HG02798 (cell line): ENCODE data around the gene EPN3.

Experiments
- ATAC-seq: cut with Tn5 transposase; IDR thresholded peaks from one replicate; pipeline ENCODE4 v1.9.1; 2021; ENCODE audit warnings: mild to moderate bottlenecking; ENCODE audit not compliant: unreplicated experiment, poor library complexity

Gene EPN3

DNA sequence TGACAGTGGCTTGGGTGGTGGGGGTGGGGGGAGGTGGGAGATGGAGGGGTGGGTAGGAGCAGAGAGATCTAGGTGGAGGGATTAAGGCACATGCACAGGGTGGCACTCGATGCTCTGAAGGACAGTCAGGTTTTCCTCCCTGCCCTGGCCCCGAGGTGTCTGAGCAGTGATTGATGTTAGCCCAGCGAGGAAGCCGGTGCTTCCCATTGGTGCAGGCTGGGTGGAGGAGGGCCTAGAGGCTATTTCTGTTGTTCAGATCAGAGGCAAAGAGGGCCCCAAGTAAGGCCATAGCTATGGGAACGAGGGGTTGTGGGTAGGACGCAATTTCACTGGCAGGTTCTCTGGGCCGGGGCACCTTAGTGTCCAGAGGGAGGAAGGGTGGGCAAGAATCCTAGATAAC, 51.1 kb downstream of the EPN3 start:
- no peak for ATAC-seq

DNA sequence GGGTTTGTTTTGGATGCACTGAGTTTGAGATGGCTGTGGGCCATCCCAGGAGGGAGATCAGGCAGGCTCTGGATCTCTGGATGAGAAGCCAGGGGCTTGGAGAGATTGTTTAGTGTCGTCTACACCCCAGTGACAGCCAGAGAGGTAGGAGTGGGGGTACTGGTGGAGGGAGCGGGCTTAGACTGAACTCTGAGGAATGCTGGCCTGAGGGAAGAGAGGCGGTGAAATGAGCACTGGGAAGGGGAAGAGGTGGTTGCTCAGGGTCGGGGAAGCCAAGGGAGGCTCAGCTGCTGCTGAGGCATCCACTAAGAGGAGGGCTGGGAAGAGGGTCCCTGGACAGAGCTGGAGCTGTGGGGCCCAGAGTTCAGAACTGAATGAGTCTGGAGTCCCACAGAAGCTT, 51.6 kb downstream of the EPN3 start:
- no peak for ATAC-seq

DNA sequence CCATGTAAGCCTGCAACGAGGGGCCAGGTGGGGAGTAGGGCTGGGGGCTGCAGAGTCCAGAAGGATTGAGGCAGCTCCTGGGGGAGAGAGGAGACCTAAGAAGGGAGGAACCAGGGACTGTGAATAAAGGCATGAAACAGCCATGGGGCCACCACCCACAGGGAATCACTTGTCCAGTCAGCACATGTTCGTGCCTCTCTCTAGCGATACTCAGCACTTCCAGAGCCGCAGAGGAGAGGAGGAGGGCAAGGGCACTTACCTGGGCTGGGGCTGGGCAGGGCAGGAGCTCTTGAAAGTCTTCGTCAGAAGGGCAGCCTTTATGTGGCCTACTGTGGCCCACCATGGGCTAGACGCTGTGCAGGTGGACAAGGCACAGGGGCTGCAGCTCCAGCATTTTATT, 52.2 kb downstream of the EPN3 start:
- ATAC-seq = no peak

DNA sequence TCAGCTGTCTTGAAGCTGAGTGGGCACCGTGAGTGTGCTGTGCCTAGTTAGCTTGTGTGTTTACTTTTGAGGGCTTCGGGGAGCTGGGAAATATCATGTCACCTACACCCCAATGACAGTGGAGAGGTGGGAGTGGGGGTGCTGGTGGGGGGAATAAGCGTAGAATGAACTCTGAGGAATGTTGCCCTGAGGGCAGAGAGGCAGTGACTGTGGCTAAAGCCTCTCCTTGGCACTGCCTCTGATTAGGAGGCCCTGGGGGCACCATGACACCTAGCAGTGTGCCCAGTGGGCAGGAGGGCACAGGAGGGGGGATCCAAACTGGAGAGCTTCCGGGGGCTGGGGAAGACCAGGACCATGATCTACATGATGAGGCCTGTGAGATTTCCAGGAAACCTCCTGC, 52.8 kb downstream of the EPN3 start:
- no peak for ATAC-seq

DNA sequence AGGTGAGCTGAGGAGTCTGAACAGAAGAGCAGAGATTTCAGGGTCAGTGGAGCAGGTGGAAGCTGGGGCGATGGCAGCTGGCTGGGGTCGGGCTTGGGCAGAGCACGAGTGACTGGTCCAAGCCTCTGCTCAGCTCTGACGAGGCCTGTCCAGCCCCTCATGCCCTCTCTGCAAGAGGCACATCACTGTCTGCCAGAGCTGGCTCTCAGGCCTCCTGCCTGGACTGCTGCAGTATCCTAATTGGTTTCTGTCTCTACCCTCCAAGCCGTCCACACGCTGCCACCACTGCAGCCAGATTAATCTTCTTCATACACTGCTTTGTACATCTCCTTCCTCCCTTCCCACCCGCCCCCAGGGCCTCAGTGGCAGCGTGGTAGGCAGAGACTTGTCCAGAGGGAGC, 53.4 kb downstream of the EPN3 start:
- ATAC-seq = no peak

DNA sequence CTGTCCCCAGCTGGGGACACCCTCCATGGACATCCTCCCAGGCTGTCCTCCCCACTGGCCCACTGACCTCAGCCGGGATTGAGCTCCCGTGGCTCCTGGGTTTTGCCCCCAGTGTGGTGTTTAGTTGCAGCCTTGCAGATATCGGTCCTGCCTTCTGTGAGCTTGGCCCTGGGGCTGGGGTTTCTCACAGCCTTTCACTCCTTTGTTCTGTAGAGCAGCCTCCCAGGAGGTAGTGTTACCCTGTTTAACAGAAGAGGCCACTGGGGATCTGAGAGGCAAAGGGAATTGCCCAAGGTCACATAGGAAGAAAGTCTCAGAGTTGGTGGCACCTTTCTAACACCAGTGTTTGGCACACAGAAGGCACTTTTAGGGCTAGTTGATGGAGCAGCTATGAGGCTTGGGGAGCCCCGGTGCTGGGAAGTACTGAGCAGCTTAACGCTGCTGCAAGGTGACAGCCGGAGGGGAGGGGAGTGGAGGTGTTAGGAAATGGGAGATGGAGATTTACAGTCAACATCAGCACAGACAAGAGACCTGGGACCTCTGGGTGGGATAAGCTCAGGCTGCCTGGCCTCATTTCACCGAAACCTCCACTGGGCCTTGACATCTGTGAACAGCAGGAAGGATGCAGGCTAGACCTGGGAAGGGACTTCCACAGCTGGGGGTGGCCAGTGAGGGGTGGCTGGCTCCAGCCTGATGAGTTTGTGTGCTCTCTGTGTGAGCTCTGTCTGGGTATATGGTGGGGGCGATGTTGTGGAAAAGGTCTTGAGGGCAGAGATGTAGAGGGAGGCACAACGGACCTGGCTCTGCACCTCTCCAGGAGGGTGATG, 54.1 kb downstream of the EPN3 start:
- ATAC-seq = no peak

DNA sequence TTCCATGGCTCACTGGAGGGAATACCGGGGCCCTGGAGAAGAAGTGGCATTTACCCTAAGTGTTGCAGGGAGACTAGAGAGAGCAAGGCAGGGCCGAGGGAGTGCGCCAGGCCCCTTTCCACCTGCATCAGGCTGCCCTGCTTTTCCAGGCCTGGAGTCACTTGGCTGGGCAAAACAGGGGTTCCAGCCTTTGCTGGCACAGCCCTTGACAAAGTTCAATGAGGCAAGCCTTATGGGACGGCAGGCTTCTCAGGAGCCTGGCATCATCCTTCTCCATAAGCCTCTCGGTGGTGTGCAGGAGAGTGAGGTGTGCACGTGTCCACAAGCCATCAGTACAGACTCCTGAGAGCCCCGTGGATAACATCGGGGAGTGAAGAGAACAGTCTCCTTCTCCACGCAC, 55.0 kb downstream of the EPN3 start:
- ATAC-seq = no peak

DNA sequence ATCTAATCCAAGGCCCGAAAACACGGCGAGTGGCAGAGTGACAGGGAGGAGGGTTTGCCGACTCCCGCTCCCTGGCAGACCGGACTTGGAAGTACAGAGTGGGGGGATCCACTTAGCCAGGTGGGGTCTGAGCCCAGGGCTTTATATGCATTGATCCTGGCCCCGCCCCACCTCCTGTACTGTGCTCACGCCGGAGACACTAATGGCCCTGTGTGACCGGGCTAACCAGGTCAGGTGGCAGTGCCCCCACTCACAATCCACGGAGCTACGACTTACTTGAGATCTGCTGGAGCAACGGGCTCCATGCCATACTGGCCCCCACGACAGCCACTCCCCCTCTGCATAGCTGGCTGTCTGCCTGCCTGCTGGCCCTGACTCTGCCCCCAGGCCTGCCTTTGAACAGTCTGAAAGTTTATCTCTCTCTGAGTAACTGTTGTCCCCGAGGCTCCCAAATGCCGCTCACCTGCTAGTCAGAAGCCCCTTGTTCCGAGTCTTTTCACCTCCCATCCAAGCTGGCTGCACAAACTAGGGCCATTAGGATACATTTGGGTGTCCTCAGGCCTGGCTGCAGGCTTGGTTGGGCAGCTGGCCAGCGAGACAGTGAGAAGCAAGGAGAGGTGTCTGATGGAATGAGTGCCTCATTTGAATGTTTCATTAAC, 56.0 kb downstream of the EPN3 start:
- no peak for ATAC-seq

DNA sequence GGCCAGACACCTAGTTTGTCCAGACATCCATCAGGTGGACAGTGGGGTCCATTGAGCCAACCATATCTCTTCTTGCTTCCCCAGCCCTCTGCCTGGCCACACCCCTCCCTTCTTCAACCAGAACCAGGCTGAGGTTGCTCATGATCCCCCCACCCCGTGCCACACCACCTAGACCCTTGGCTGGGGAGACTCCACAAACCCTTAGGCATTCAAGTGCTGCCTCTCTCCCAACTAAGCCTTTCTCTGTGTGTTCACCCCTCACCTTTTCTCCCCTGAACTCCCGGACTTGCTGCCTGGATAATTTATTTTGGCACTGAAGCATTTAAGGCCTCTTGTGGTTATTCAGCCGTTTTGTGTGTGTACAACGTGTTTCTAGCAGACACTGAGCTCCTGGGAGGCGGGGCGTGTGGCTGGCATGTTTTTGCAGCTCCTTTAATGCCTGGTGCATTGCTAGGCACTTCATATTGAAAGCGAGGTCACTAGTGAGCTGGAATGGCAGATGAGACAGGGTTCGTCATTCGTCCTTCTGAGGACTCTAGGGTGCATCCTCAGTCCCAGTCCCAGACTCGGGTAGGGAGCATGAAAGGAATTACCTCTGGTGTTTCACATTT, 56.7 kb downstream of the EPN3 start:
- no peak for ATAC-seq

DNA sequence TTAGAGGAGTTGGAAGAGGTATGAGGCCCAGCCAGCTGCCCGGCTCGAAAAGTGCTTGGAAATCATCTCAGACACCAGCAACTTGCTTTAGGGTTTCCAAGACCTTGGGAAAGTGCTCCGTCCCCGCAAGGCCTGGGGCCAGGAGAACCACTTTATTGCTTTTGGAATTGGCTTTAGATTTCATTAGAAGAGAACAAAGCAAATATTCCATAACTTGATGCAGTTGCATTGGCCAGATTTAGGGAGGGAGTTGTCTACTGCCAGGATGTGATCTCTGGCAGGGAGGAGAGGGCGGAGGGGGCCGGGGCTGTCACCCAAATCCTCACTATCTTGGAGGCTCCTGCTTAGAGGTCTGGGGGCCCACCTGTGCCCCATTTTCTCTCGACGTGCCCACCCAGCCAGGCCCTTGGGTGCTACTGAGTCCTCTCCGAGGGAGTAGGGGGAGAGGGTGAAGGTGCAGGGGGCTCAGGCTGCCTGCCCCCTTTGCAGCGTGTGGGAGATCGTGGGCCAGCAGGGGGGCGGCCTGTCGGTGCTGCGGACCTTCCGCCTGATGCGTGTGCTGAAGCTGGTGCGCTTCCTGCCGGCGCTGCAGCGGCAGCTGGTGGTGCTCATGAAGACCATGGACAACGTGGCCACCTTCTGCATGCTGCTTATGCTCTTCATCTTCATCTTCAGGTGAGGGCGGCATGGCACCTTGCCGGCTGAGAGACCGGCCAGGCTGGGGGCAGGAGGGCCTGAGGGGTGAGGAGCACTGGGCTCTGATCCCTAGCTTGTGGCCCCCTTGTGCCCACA, 58.6 kb downstream of the EPN3 start:
- no peak for ATAC-seq

DNA sequence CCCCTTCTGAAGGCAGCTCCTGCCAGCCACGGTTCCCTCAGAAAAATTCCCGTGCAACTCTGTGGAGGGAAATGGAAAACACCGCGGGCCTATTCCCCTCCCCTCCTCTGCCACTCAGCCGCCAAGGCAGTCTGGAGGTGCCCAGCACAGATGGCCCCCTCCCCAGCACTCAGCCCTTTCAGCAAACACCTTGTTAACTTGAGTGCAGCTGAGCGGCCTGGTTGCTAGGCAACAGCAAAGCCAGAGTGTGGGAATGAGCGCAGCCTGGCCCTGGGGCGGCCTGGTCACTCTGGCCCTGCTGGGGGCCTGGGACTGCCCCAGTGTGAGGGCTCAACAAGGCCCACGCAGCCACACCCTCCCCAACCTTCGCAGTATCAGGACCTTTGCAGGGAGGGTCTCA, 60.8 kb downstream of the EPN3 start:
- no peak for ATAC-seq
